AG04449 (cell line): ENCODE data around the gene RMND1.

Source experiments
- CTCF ChIA-PET: fragments of 350-600 bp; formaldehyde crosslinking; extraction: SDS; loops from one replicate; lab custom pipeline; 2021; ENCODE audit warnings: antibody characterized with exemption; lab: Yijun Ruan, JAX
- POLR2A ChIA-PET: fragments of 400-600, 350-600 bp; formaldehyde crosslinking; extraction: SDS; loops from one replicate; lab custom pipeline; 2020; ENCODE audit warnings: antibody characterized with exemption, inconsistent platforms; lab: Yijun Ruan, JAX
- DNase-seq: peaks from one replicate; pipeline ENCODE4 v3.0.0-alpha.2; 2010; ENCODE audit warnings: low read depth, low spot score
- H3K4me3 ChIP-seq: 2 replicates; pipeline ENCODE4 v1.5.1; 2011; ENCODE audit warnings: low read depth, mild to moderate bottlenecking, control low read depth, low read length
- CTCF ChIP-seq: IDR thresholded peaks from one replicate; pipeline ENCODE4 v1.5.1; 2011; ENCODE audit warnings: mild to moderate bottlenecking, moderate library complexity, low read length, control low read depth, inconsistent platforms; ENCODE audit not compliant: insufficient read depth; ENCODE audit errors: missing control alignments

RMND1 gene

GRCh38 chr6:151376440-151376839 lies 75.5 kb downstream of the RMND1 start:
- H3K4me3 ChIP-seq: no peak overlapping the region
- POLR2A ChIA-PET: no interaction called here
- TF ChIP-seq CTCF: no peak
- CTCF ChIA-PET: interaction anchor here (1.0 to 1.3 kb wide), 3 partner anchors 9 to 484 kb away, joined by 3 to 4 read pairs (median 4); no protein-coding TSS in a partner anchor
- no peak for DNase-seq

- ChIA-PET POLR2A (no interaction called here), CTCF (interaction anchor here (1.0 to 1.3 kb wide), 2 partner anchors 9 to 483 kb away, joined by 3 to 4 read pairs; no protein-coding TSS in a partner anchor)
- TF ChIP-seq CTCF: no peak
- H3K4me3 ChIP-seq: no peak overlapping the region
- no peak for DNase-seq
Observed at GRCh38 chr6:151375833-151376232, 76.1 kb downstream of the RMND1 start.

- POLR2A ChIA-PET: interaction anchor here (0.7 kb wide), 1 partner anchor 492 kb away, joined by 5 read pairs; no protein-coding TSS in a partner anchor
- CTCF ChIA-PET: interaction anchor here (1.1 to 4.0 kb wide), 2 partner anchors 40 to 483 kb away, joined by 6 to 10 read pairs; no protein-coding TSS in a partner anchor
- TF ChIP-seq CTCF: no peak
- no peak for DNase-seq
- no peak overlapping the region for H3K4me3 ChIP-seq
Observed at GRCh38 chr6:151374036-151374683, 77.8 kb downstream of the RMND1 start.

- H3K4me3 ChIP-seq: no peak overlapping the region
- TF ChIP-seq CTCF: no peak
- ChIA-PET POLR2A (no interaction called here), CTCF (interaction anchor here (0.6 to 4.0 kb wide), 6 partner anchors 13 to 555 kb away, joined by 3 to 13 read pairs (median 3); no protein-coding TSS in a partner anchor)
- DNase-seq: no peak
Observed at GRCh38 chr6:151372164-151372563, 79.8 kb downstream of the RMND1 start.

- peak; percentile 10 for DNase-seq
- no peak overlapping the region for H3K4me3 ChIP-seq
- peak; percentile 17 for TF ChIP-seq CTCF
- POLR2A ChIA-PET: no interaction called here
- CTCF ChIA-PET: interaction anchor here (0.7 to 2.7 kb wide), 12 partner anchors 8 to 553 kb away, joined by 3 to 13 read pairs (median 4); no protein-coding TSS in a partner anchor
Observed at GRCh38 chr6:151370509-151371078, 81.3 kb downstream of the RMND1 start.

GRCh38 chr6:151365233-151365632 lies 86.7 kb downstream of the RMND1 start:
- no peak for TF ChIP-seq CTCF
- ChIA-PET POLR2A (no interaction called here), CTCF (no interaction called here)
- no peak for DNase-seq
- no peak overlapping the region for H3K4me3 ChIP-seq
